ENCODE data around the gene TRAK1.
A peak's percentile ranks its signal among the peaks of the same experiment; 100 is the strongest.

Gene TRAK1

DNA sequence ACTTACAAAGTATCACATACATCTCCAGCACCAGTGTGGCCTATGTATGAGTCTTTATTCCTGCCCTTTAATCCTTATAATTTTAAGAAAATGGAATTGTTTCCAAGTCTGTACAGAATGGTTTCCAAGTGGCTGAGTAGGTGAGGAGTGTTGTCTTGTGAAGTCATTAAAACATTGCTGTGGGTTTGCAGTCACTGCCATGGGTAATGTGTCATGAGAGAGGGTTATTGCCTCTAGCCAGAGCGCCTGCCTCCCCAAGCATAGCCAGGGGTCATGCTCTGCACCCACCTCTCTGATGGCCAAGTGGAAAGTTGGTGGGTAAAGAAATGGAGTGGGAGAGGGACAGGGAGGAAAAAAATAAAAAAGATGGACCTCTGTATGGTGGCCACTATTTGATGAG lies 25.3 kb downstream of the TRAK1 start:
- no peak overlapping the region for H3K4me3 ChIP-seq (replicated peaks; ENCODE audit: low read depth, low read length)
- no peak for DNase-seq (ENCODE audit: low read depth)
- TF ChIP-seq, protein P1, sequence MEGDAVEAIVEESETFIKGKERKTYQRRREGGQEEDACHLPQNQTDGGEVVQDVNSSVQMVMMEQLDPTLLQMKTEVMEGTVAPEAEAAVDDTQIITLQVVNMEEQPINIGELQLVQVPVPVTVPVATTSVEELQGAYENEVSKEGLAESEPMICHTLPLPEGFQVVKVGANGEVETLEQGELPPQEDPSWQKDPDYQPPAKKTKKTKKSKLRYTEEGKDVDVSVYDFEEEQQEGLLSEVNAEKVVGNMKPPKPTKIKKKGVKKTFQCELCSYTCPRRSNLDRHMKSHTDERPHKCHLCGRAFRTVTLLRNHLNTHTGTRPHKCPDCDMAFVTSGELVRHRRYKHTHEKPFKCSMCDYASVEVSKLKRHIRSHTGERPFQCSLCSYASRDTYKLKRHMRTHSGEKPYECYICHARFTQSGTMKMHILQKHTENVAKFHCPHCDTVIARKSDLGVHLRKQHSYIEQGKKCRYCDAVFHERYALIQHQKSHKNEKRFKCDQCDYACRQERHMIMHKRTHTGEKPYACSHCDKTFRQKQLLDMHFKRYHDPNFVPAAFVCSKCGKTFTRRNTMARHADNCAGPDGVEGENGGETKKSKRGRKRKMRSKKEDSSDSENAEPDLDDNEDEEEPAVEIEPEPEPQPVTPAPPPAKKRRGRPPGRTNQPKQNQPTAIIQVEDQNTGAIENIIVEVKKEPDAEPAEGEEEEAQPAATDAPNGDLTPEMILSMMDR (IDR thresholded peaks at IDR 0.05; ENCODE audit: low read length, missing control alignments) = no peak

DNA sequence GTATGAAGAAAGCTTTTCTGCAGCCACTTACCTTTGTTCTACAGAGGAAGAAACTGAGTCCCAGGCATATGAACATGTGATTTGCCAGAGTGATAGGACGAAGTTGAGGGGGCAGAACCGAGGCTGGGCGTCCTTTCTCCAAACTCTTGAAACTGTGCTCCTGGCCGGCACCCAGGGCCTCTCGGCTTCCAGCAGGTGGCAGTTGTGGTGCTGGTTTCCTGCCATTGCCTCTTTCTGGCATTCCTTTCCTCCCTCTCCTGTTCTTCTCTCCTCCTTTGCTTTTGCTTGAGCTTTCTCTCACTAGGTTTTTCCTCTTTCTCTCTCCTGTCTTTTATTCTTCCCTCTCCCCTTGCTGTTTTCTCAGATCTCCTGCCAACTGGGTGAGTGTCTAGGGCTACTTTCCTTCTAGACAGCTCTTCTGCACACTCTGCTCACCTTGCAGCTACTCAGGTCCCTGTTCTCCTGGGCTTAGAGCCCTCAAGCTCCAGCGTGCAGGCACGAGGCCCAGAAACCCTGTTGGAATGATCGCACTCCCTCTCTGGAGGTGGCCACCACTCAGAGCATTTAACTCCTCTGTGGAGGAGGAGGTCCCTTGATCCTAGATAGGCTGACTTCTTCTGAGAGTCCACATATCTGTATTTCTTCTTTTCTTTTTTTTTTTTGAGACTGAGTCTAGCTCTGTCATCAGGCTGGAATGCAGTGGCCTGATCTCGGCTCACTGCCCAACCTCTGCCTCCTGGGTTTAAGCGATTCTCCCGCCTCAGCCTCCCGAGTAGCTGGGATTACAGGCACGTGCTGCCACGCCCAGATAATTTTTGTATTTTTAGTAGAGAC lies 26.2 kb downstream of the TRAK1 start:
- H3K4me3 ChIP-seq (replicated peaks; ENCODE audit: low read depth, low read length) = no peak overlapping the region
- peak; percentile 84 for DNase-seq (ENCODE audit: low read depth)
- TF ChIP-seq, protein P1 (IDR thresholded peaks at IDR 0.05; ENCODE audit: low read length, missing control alignments) = peak; percentile 65

DNA sequence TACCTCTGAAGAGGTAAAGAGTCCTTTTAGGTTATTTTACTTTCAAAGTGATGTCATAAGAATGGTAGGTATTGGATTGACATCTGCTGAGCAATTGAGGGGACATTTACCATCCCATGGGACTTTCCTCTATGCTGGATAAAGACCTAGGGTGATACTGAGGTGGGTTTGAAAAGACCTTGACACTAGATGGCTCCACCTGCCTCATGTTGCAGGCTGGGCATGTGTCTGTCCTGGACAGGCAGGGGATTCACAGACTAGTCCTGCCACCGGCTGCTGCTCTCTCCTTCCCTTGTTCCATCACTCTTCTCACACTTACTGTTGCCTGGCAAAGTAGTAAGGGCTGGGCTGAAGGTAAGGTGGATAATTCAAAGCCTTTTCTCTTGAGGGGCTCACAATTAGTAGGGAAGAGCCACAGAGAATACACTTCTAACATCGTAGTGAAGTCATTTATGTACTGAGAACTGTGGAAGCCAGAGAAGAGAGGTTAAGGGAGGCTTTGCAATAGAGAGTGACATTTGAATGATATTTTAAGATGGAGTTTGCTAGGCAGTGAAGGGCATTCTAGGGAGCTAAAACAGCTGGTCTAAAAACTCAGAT lies 27.7 kb downstream of the TRAK1 start:
- peak; percentile 49 for DNase-seq (ENCODE audit: low read depth)
- TF ChIP-seq, protein P1 (IDR thresholded peaks at IDR 0.05; ENCODE audit: low read length, missing control alignments) = peak; percentile 36
- H3K4me3 ChIP-seq (replicated peaks; ENCODE audit: low read depth, low read length) = no peak overlapping the region

DNA sequence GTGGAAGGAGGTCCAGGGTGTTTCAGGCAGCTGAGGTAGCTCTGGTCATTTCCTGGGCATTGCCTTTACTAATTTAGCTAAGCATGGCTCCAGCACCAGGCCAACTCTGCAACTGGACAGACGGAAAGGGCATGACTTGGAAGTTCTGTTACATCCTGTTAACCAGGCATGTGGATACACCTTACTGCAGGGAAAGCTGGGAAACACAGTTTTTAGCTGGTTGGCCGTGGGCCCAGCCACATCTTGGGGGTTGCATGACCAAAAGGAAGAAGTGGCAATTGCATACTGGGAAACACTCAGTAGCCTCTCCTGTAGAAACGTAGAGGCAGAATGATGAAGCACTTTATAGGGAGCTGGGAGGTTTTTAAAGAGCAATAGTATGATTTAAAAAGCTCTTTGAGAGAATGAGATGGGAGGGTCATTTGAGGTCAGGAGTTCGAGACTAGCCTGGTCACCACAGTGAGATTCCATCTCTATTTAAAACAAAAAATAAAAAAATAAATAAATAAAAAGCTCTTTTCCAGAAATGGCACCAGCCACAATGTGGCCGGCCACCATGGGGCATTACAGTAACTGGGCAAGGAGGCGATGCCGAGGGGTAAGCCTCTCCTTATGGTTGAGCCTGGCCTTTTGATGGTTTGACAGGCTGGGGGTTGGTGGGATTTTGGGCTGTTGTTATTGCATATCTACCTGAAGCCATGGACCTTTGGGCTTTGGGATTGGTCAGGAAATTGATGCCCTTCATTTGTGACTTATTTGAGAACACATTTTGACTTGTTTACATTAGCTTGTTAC lies 28.6 kb downstream of the TRAK1 start:
- no peak for DNase-seq (ENCODE audit: low read depth)
- H3K4me3 ChIP-seq (replicated peaks; ENCODE audit: low read depth, low read length) = no peak overlapping the region
- TF ChIP-seq, protein P1 (IDR thresholded peaks at IDR 0.05; ENCODE audit: low read length, missing control alignments) = no peak

DNA sequence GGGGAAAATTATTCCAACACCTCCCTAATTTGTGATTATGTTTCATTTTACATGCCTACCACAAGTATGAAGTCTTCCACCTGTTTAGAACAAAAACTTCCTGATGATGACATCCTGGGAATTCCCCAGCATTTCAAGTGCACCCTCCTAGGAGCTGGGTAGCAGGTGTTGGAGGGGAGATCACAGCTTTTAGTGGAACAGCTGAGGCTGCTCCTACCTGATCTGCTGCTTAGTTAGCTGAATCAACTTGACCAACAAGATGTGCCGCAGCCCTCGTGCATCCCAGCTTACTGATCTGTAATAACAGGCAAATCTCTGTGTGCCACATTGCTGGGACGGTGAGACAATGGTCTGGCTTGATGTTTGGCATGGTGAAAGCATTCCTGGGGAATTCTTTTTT lies 29.7 kb downstream of the TRAK1 start:
- TF ChIP-seq, protein P1 (IDR thresholded peaks at IDR 0.05; ENCODE audit: low read length, missing control alignments) = no peak
- H3K4me3 ChIP-seq (replicated peaks; ENCODE audit: low read depth, low read length) = no peak overlapping the region
- no peak for DNase-seq (ENCODE audit: low read depth)

DNA sequence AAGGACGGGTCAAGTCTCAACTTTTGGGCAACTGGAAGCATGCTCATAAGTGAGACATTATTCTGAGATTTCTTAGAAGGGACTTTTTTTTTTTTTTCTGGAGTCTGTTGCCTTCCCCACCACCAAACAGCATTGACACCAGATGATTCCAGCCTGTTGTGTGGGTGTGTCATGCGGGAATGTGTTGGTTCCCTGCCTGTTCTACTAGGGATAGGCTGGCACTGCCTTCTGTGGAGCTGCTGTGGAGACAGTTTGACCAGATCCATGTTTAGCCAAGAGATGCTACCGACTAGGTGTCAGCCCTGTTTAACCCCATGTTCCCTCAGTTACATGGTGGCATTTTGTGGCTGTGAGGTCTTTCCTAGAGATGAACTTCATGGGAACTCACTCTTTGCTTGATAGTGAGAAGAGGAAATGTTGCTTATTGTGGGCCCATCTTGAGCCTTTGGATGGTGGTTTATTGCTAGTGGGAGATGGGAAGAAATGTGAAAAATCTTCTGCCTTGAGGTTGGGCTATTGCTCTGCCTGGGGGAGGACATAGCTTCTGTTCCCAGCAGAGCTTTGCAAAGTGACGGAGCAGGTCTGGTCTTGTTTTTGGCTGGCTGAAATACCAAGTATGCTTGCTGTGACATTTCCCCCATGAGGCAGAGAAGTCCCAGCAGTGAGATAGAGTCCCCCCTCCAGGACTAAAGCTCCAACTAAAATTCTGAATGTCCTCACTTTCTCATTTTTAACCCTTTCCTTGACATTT lies 31.3 kb downstream of the TRAK1 start:
- no peak for DNase-seq (ENCODE audit: low read depth)
- TF ChIP-seq, protein P1 (IDR thresholded peaks at IDR 0.05; ENCODE audit: low read length, missing control alignments) = no peak
- no peak overlapping the region for H3K4me3 ChIP-seq (replicated peaks; ENCODE audit: low read depth, low read length)

Data from fibroblast of pulmonary artery (primary cell).